ENCODE data around the gene EFCAB11. TPM values are rescaled to one million over a fixed set of nuclear protein-coding genes. Genes with fewer than 3 reads are reported as not detected.

The EFCAB11 gene
- total and polyA plus RNA-seq, 9 of the 15 experiments (the other 6 are each of a cell fraction or from before 2014, with no cell fraction given), result 13.4 to 37.9 (median 17.4) TPM

DNA sequence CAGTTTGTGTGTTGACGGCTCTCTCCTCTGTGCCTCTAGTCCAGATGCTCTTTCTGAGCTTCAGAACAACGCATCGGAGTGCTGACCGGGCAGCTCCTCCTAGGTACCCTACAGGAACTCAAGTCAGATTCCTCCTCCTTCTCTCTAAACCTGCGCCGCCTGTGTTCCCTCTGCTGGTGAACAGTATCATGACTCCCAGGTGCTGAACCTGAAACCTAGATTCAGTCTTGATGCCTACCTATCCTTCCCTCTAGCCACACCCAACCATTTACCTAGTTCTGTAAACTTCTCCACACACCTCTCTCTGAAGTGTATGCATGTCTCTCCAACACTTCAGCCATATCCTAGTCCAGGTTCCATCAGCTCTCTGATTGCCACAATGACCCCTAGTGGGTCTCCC lies 112.7 kb downstream of the EFCAB11 start:
- no peak overlapping the region for H3K4me2 ChIP-seq (ENCODE audit: insufficient read depth, low read length)
- no peaks in the 10 kb centered on the region for H4K20me1 ChIP-seq (replicated peaks; ENCODE audit: control insufficient read depth, insufficient read depth, low read length)
- FAIRE-seq, result no peak
- H3K9me1 ChIP-seq (ENCODE audit: control insufficient read depth, insufficient read depth, low read length), result no peaks in the 10 kb centered on the region
- H3K36me3 ChIP-seq (ENCODE audit: control insufficient read depth, insufficient read depth, low read length), result no peaks in the 10 kb centered on the region
- no peak for ATAC-seq
- H3K27ac ChIP-seq (ENCODE audit: extremely low read depth, low read depth, low read length), result no peak overlapping the region
- DNase-seq (ENCODE audit: extremely low read depth in 1 of 4, low spot score in 3 of 4), result no peak
- H3K4me1 ChIP-seq (replicated peaks in 1 of 2; ENCODE audit: control insufficient read depth in 2 of 2, insufficient read depth in 2 of 2, low read length in 2 of 2), result no peaks in the 10 kb centered on the region
- POLR2A ChIA-PET, result no interaction called here
- in situ Hi-C loops (cut with MboI) (no loop called here), intact Hi-C loops (cut with micrococcal nuclease) (no loop called here)
- WGBS (ENCODE audit: insufficient coverage, low coverage, missing lambda C conversion rate), result 58% methylated on average over 5 of the region's 6 CpGs
- H3K4me3 ChIP-seq, result no peak overlapping the region
- CTCF ChIA-PET (ENCODE audit: low intra/inter-chr PET ratio), result no interaction called here
- no peaks in the 10 kb centered on the region for H3K79me2 ChIP-seq (ENCODE audit: control insufficient read depth, insufficient read depth, low read length)
- no peaks in the 10 kb centered on the region for H3K27me3 ChIP-seq (ENCODE audit: control insufficient read depth in 2 of 2, insufficient read depth in 2 of 2, low read length in 2 of 2)
- H3K9me3 ChIP-seq (replicated peaks; ENCODE audit: control insufficient read depth, insufficient read depth, low read depth, low read length), result no peaks in the 10 kb centered on the region
- no peak overlapping the region for H2AFZ ChIP-seq (ENCODE audit: low read depth, low read length)
- H3K9ac ChIP-seq (ENCODE audit: insufficient read depth in 1 of 2, low read depth in 2 of 2, low read length in 2 of 2), result no peak overlapping the region
- BruUV-seq (replicated peaks), result no TSS peak
- no peak for TF ChIP-seq RBM15 (IDR thresholded peaks at IDR 0.05; ENCODE audit: insufficient read depth, low read length)
- no peak for TF ChIP-seq ZNF668 (CRISPR knock-in tag; IDR thresholded peaks at IDR 0.05)
- no peak for TF ChIP-seq TGIF2 (CRISPR knock-in tag; IDR thresholded peaks at IDR 0.05)
- TF ChIP-seq CHD1 (IDR thresholded peaks at IDR 0.05; ENCODE audit: low read length), result no peak
- no peak for TF ChIP-seq NR1H2 (CRISPR knock-in tag; IDR thresholded peaks at IDR 0.05)
- TF ChIP-seq CBX3 (IDR thresholded peaks at IDR 0.05; ENCODE audit: borderline replicate concordance in 1 of 2, low read length in 2 of 2), result no peak
- TF ChIP-seq ZNF280B (CRISPR knock-in tag; IDR thresholded peaks at IDR 0.05), result no peak
- TF ChIP-seq, protein P1, sequence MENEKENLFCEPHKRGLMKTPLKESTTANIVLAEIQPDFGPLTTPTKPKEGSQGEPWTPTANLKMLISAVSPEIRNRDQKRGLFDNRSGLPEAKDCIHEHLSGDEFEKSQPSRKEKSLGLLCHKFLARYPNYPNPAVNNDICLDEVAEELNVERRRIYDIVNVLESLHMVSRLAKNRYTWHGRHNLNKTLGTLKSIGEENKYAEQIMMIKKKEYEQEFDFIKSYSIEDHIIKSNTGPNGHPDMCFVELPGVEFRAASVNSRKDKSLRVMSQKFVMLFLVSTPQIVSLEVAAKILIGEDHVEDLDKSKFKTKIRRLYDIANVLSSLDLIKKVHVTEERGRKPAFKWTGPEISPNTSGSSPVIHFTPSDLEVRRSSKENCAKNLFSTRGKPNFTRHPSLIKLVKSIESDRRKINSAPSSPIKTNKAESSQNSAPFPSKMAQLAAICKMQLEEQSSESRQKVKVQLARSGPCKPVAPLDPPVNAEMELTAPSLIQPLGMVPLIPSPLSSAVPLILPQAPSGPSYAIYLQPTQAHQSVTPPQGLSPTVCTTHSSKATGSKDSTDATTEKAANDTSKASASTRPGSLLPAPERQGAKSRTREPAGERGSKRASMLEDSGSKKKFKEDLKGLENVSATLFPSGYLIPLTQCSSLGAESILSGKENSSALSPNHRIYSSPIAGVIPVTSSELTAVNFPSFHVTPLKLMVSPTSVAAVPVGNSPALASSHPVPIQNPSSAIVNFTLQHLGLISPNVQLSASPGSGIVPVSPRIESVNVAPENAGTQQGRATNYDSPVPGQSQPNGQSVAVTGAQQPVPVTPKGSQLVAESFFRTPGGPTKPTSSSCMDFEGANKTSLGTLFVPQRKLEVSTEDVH (IDR thresholded peaks at IDR 0.05; ENCODE audit: low read depth, partially characterized antibody), result no peak
- TF ChIP-seq ASH1L (IDR thresholded peaks at IDR 0.05; ENCODE audit: borderline replicate concordance, low read depth, partially characterized antibody), result no peak
- TF ChIP-seq PYGO2 (tag; IDR thresholded peaks at IDR 0.05), result no peak
- TF ChIP-seq, protein P2, sequence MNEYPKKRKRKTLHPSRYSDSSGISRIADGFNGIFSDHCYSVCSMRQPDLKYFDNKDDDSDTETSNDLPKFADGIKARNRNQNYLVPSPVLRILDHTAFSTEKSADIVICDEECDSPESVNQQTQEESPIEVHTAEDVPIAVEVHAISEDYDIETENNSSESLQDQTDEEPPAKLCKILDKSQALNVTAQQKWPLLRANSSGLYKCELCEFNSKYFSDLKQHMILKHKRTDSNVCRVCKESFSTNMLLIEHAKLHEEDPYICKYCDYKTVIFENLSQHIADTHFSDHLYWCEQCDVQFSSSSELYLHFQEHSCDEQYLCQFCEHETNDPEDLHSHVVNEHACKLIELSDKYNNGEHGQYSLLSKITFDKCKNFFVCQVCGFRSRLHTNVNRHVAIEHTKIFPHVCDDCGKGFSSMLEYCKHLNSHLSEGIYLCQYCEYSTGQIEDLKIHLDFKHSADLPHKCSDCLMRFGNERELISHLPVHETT (CRISPR knock-in tag; conservative IDR thresholded peaks at IDR 0.05 in 1 of 2, IDR thresholded peaks at IDR 0.05 in 1 of 2), result no peak
- TF ChIP-seq HDAC2 (IDR thresholded peaks at IDR 0.05), result no peak
- TF ChIP-seq E2F4 (CRISPR knock-in tag; IDR thresholded peaks at IDR 0.05; ENCODE audit: low read depth), result no peak
